Nephron progenitor cell (in vitro differentiated cells): ENCODE data around the gene ARHGAP23.

Experiments
- DNase-seq: peaks from one replicate; pipeline ENCODE4 v3.0.0; 2021
- H3K27ac Mint-ChIP-seq: 2 replicates; pipeline ENCODE4 v1.8.0; 2021; ENCODE audit warnings: mild to moderate bottlenecking, moderate library complexity, mixed read lengths
- H3K27me3 Mint-ChIP-seq: 2 replicates; pipeline ENCODE4 v1.8.0; 2021; ENCODE audit warnings: mild to moderate bottlenecking, low read depth, mixed read lengths; ENCODE audit not compliant: poor library complexity
- H3K36me3 Mint-ChIP-seq: 2 replicates; pipeline ENCODE4 v1.8.0; 2021; ENCODE audit warnings: low read depth, mixed read lengths
- H3K4me1 Mint-ChIP-seq: 2 replicates; pipeline ENCODE4 v1.8.0; 2021; ENCODE audit warnings: mixed read lengths
- H3K4me3 Mint-ChIP-seq: 2 replicates; pipeline ENCODE4 v1.8.0; 2021; ENCODE audit warnings: mild to moderate bottlenecking, moderate library complexity, mixed read lengths
- H3K9me3 Mint-ChIP-seq: 2 replicates; pipeline ENCODE4 v1.8.0; 2021; ENCODE audit warnings: mild to moderate bottlenecking, moderate library complexity, mixed read lengths
- TF ChIP-seq, protein P1 (sequence below): fragments of 200-600 bp; sonication (generic); IDR thresholded peaks from 2 replicates; pipeline ENCODE4 v1.5.0; 2021; ENCODE audit warnings: antibody characterized with exemption

ARHGAP23 gene

DNA sequence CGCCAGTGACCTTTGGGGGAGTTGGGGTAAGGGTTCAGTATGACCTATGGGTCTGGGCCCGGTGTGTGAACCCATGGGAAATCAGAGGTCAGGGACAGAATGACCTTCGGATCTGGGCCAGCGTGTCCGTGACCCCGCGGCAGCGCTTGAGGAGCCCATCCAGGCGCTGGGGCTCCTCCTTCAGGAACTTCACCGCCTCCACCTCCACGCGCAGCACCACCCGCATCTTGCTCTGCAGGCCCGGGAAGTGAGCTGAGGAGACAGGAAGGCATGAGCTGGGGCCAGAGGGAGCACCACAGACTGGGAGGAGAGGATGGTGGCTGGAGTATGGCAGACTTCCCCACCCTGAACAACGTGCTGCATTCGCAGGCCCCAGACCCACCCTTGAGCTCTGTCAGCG lies 124.1 kb downstream of the ARHGAP23 start:
- Mint-ChIP-seq H3K4me1 (peaks cover 7% of the 10 kb centered on the region), H3K4me3 (no peak overlapping the region), H3K27ac (no peak overlapping the region), H3K9me3 (no peaks in the 10 kb centered on the region), H3K36me3 (peaks cover 12% of the 10 kb centered on the region), H3K27me3 (peaks cover 52% of the 10 kb centered on the region)
- TF ChIP-seq, protein P1, sequence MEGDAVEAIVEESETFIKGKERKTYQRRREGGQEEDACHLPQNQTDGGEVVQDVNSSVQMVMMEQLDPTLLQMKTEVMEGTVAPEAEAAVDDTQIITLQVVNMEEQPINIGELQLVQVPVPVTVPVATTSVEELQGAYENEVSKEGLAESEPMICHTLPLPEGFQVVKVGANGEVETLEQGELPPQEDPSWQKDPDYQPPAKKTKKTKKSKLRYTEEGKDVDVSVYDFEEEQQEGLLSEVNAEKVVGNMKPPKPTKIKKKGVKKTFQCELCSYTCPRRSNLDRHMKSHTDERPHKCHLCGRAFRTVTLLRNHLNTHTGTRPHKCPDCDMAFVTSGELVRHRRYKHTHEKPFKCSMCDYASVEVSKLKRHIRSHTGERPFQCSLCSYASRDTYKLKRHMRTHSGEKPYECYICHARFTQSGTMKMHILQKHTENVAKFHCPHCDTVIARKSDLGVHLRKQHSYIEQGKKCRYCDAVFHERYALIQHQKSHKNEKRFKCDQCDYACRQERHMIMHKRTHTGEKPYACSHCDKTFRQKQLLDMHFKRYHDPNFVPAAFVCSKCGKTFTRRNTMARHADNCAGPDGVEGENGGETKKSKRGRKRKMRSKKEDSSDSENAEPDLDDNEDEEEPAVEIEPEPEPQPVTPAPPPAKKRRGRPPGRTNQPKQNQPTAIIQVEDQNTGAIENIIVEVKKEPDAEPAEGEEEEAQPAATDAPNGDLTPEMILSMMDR, result no peak
- DNase-seq, result no peak

DNA sequence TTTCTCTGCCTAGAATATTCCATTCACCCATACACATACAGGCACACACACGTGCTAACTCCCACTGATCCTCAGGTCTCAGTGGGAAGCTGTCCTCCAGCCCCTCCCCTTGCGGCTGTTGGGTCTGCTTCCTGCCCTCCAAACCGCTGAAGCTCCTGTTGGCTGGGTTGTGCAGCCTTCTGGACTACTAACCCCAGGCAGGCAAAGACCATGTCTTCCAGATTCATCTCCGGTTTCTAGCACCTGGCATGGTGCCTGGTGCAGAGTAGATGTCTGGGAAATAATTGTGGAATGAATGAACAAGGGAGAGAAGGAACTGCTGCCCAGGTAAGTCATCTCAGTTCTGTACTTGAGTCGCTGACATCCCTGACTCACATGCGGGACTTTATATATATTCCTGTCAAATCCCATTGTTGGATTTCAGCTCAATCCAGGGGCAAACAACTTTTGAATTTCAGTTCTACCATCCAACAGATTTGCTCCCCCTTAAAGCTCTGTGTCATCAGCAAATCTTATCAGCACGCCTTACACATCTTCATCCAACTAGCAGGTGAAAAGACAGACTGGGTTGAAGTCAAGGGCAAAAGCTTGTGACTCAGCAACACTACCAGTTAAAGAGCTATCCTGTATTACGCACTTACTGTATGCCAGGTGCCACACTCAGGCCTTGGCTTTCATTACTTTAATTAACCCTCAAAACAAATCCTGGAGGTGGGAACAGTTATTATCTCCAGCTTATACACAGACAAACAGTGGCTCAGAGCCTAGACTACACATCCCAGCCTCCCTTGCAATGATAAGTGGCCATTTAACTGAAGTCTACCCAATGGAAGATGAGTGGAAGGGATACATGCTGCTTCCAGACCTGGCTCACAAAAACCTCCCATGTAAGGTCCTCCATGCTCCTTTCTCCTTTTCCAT lies 126.4 kb downstream of the ARHGAP23 start:
- DNase-seq, result no peak
- H3K36me3 Mint-ChIP-seq, result peaks cover 12% of the 10 kb centered on the region
- peaks cover 15% of the 10 kb centered on the region for H3K4me1 Mint-ChIP-seq
- TF ChIP-seq, protein P1, result no peak
- H3K27ac Mint-ChIP-seq, result no peak overlapping the region
- no peak overlapping the region for H3K4me3 Mint-ChIP-seq
- H3K9me3 Mint-ChIP-seq, result no peaks in the 10 kb centered on the region
- H3K27me3 Mint-ChIP-seq, result peaks cover 66% of the 10 kb centered on the region

DNA sequence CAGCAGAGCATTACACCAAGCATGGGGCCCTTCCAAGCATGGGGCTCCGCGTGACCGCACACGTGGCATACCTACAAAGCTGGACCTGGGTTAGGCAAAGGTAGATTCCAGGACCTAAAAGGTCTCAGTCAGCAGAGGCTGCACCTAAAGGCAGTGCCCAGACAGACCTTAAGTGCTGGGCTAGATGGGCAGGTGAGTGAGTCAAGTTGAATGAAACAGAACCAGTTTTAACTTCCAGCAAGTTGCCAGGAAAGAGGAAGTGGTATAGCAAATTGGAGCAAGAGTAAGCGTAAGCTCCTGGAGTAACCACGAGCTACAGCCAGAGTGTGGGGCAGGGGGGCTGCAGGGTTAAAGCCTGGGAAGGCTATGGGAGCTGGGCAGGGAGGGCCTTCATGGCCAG lies 128.0 kb downstream of the ARHGAP23 start:
- Mint-ChIP-seq H3K36me3 (peaks cover 11% of the 10 kb centered on the region), H3K9me3 (peaks cover 4% of the 10 kb centered on the region), H3K27ac (no peak overlapping the region), H3K4me1 (peaks cover 23% of the 10 kb centered on the region), H3K27me3 (peaks cover 74% of the 10 kb centered on the region), H3K4me3 (no peak overlapping the region)
- TF ChIP-seq, protein P1, result no peak
- DNase-seq, result no peak

DNA sequence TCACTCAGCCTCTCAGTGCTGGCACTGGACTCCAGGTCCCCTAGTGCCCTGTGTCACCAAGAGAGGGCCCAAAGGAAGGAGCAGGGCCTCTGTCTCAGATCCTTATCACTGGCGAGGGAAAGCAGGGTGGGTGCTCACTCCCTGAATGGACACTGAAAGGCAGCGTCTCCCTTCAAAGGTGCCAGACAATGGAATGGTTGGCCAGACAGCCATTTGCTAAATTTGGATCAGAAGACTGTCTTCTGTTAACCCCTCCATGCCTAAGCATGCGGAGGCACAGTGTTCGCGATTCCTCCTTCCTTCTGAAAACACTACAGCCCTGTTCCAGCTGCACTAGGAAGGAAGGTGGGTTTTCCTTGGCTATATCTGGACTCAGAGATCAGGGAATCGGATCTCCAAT lies 129.1 kb downstream of the ARHGAP23 start:
- Mint-ChIP-seq H3K36me3 (peaks cover 3% of the 10 kb centered on the region), H3K27ac (no peak overlapping the region), H3K9me3 (peaks cover 4% of the 10 kb centered on the region), H3K4me3 (peak overlapping the region; percentile 42), H3K27me3 (peaks cover 82% of the 10 kb centered on the region), H3K4me1 (peaks cover 23% of the 10 kb centered on the region)
- TF ChIP-seq, protein P1, result no peak
- DNase-seq, result no peak

DNA sequence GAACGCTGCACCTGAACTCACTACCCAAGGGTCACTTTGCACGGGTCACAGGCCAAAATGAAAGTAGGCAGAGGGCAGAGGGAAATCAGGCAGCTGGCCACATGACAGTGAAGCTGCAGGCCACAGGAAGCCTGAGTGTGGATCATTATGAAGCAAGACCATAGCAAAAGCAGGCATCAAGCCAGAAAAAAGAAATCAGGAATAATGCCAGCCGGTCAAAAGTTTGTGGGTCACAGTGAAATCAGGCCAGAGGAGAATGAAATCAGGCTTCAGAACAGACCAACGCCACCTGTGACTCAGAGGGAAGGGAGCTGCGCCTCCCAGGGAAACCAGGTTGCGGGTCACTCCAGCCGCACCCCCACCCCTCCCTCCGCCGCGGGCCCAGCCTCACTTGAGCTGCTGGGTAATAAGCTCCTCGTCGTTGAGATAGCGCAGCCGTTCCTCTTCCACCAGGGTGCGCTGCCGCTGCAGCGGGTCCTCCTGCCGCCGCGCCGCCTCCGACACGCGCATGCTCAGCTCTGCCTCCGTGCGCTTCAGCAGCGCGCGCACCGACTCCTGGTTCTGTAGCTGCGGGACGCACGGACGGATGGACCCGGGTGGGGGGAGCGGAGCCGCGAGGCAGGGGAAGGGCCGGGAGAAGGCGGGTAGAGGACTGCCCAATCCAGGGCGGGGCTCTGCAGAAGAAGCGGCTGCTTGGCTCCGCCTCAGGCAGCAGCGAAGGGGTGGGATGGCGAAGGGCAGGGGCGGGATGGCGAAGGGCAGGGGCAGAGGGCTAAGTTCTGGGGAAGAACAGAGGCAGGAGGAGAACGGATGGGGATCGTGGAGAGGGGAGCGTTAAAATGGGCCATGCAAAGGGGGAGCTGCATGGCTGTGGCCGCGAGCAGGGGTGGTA lies 129.8 kb downstream of the ARHGAP23 start:
- TF ChIP-seq, protein P1, result peak; percentile 84
- Mint-ChIP-seq H3K27ac (no peak overlapping the region), H3K9me3 (peaks cover 4% of the 10 kb centered on the region), H3K36me3 (no peaks in the 10 kb centered on the region), H3K4me1 (peaks cover 23% of the 10 kb centered on the region), H3K4me3 (peak overlapping the region; percentile 84), H3K27me3 (peaks cover 85% of the 10 kb centered on the region)
- peak; percentile 94 for DNase-seq
